H1 (cell line): Measurements from ENCODE around the gene PIF1. TPM values are rescaled to one million over a fixed set of nuclear protein-coding genes. Genes with fewer than 3 reads are reported as not detected.

ENCODE experiments used
- CTCF ChIA-PET: fragments of 300-600 bp; sonication (Branson Sonifier 250); formaldehyde crosslinking; loops from one replicate; lab custom pipeline; 2021; ENCODE audit not compliant: partially characterized antibody; lab: Charles Lee
- POLR2A ChIA-PET: fragments of 300-600 bp; sonication (Branson Sonifier 250); formaldehyde crosslinking; loops from one replicate; lab custom pipeline; 2021; ENCODE audit warnings: inconsistent platforms; ENCODE audit not compliant: partially characterized antibody; lab: Charles Lee
- DNase-seq, 2 experiments: peaks; one replicate each; pipeline versions ENCODE4 v3.0.0 to v3.0.0-alpha.2; 2010 to 2022; ENCODE audit warnings: low spot score in 2 of 2, low read depth in 1 of 2, mixed read lengths in 1 of 2
- FAIRE-seq: peaks from 2 replicates; lab custom pipeline; 2011; peaks lifted over from hg19 to GRCh38; lab: Jason Lieb, UNC
- H2AFZ ChIP-seq: 2 replicates; pipeline ENCODE4 v1.8.1; 2012; ENCODE audit warnings: low read length, inconsistent platforms
- H2AK5ac ChIP-seq: 2 replicates; pipeline ENCODE4 v1.6.1; 2013; ENCODE audit warnings: low read depth, low read length
- H2BK120ac ChIP-seq: replicated peaks from 2 replicates; pipeline ENCODE3; 2013; ENCODE audit warnings: low read depth, low read length, inconsistent platforms
- H2BK12ac ChIP-seq: 2 replicates; pipeline ENCODE4 v1.6.1; 2013; ENCODE audit warnings: low read depth, low read length
- H2BK15ac ChIP-seq: 2 replicates; pipeline ENCODE4 v1.6.1; 2013; ENCODE audit warnings: low read length
- H2BK20ac ChIP-seq: 2 replicates; pipeline ENCODE4 v1.6.1; 2013; ENCODE audit warnings: low read length
- H2BK5ac ChIP-seq: 2 replicates; pipeline ENCODE4 v1.6.1; 2013; ENCODE audit warnings: low read depth, low read length
- H3K14ac ChIP-seq: 2 replicates; pipeline ENCODE4 v1.6.1; 2013; ENCODE audit warnings: inconsistent platforms; ENCODE audit not compliant: insufficient read length
- H3K18ac ChIP-seq: 2 replicates; pipeline ENCODE4 v1.6.1; 2013; ENCODE audit warnings: low read length; ENCODE audit errors: extremely low read depth
- H3K23ac ChIP-seq: 2 replicates; pipeline ENCODE4 v1.6.1; 2013; ENCODE audit warnings: inconsistent platforms; ENCODE audit not compliant: insufficient read length
- H3K23me2 ChIP-seq: 2 replicates; pipeline ENCODE4 v1.6.1; 2013; ENCODE audit warnings: low read depth, low read length
- H3K27ac ChIP-seq: 2 replicates; pipeline ENCODE4 v1.6.1; 2011; ENCODE audit warnings: low read depth, low read length, inconsistent platforms
- H3K27me3 ChIP-seq, 4 experiments: replicated peaks in 1 of 4; 1 replicate in 1 of 4; 2 replicates in 3 of 4; pipeline versions ENCODE4 v1.6.1 to v1.8.1; 2011 to 2013; ENCODE audit warnings: low read length in 3 of 4, mild to moderate bottlenecking in 3 of 4, inconsistent platforms in 2 of 4, mixed read lengths in 2 of 4, moderate library complexity in 1 of 4; ENCODE audit not compliant: control insufficient read depth in 3 of 4, insufficient read depth in 3 of 4; ENCODE audit errors: extremely low read depth in 1 of 4
- H3K36me3 ChIP-seq, 4 experiments: 2 replicates each; pipeline versions ENCODE4 v1.6.1 to v1.8.1; 2011 to 2013; ENCODE audit warnings: mild to moderate bottlenecking in 4 of 4, low read length in 3 of 4, moderate library complexity in 2 of 4, control low read depth in 1 of 4, inconsistent platforms in 1 of 4; ENCODE audit not compliant: insufficient read depth in 4 of 4, control insufficient read depth in 2 of 4
- H3K4ac ChIP-seq: replicated peaks from 2 replicates; pipeline ENCODE3; 2013; ENCODE audit warnings: low read length, low read depth, mixed read lengths, inconsistent platforms; ENCODE audit not compliant: insufficient read length
- H3K4me1 ChIP-seq, 4 experiments: replicated peaks in 1 of 4; 1 replicate in 1 of 4; 2 replicates in 3 of 4; pipeline versions ENCODE4 v1.6.1 to v1.8.1; 2011 to 2013; ENCODE audit warnings: low read length in 3 of 4, inconsistent platforms in 2 of 4, mixed read lengths in 1 of 4; ENCODE audit not compliant: insufficient read depth in 4 of 4, control insufficient read depth in 3 of 4
- H3K4me2 ChIP-seq, 2 experiments: 2 replicates each; pipeline versions ENCODE4 v1.6.1 to v1.8.1; 2011 to 2013; ENCODE audit warnings: low read depth in 2 of 2, low read length in 2 of 2, control low read depth in 1 of 2, inconsistent platforms in 1 of 2, mild to moderate bottlenecking in 1 of 2; ENCODE audit not compliant: insufficient read depth in 1 of 2
- H3K4me3 ChIP-seq, 4 experiments: fragments of 200-600, 300-600 bp in 1 of 4; sonication (generic), shearing (Covaris generic), sonication (Bioruptor Twin) in 1 of 4; 2 replicates each; pipeline versions ENCODE4 v1.5.1 to v1.8.1; 2011 to 2016; ENCODE audit warnings: low read length in 4 of 4, low read depth in 3 of 4, control low read depth in 2 of 4, inconsistent platforms in 2 of 4, mild to moderate bottlenecking in 2 of 4, mixed read lengths in 1 of 4, moderate library complexity in 1 of 4; ENCODE audit not compliant: insufficient read depth in 2 of 4; ENCODE audit errors: extremely low read depth in 1 of 4
- H3K56ac ChIP-seq: replicated peaks from 2 replicates; pipeline ENCODE3; 2013; ENCODE audit warnings: low read depth, mild to moderate bottlenecking, mixed read lengths, low read length, inconsistent platforms; ENCODE audit not compliant: insufficient read length
- H3K79me1 ChIP-seq: 2 replicates; pipeline ENCODE4 v1.6.1; 2013; ENCODE audit warnings: low read depth, low read length, control low read depth
- H3K79me2 ChIP-seq, 2 experiments: 2 replicates each; pipeline versions ENCODE4 v1.6.1 to v1.8.1; 2012 to 2013; ENCODE audit warnings: low read length in 2 of 2, mild to moderate bottlenecking in 2 of 2, inconsistent platforms in 1 of 2; ENCODE audit not compliant: insufficient read depth in 2 of 2, control insufficient read depth in 1 of 2
- H3K9ac ChIP-seq, 4 experiments: replicated peaks in 1 of 4; 1 replicate in 1 of 4; 2 replicates in 3 of 4; pipeline versions ENCODE4 v1.6.1 to v1.8.1; 2011 to 2013; ENCODE audit warnings: low read depth in 3 of 4, low read length in 3 of 4, control low read depth in 2 of 4, mild to moderate bottlenecking in 2 of 4, moderate library complexity in 2 of 4, inconsistent platforms in 1 of 4; ENCODE audit errors: extremely low read depth in 1 of 4
- H3K9me3 ChIP-seq, 2 experiments: 2 replicates each; pipeline versions ENCODE4 v1.6.1 to v1.8.1; 2012 to 2013; ENCODE audit warnings: mild to moderate bottlenecking in 2 of 2, moderate library complexity in 2 of 2, control low read depth in 1 of 2, inconsistent platforms in 1 of 2, low read depth in 1 of 2, low read length in 1 of 2, mixed read lengths in 1 of 2; ENCODE audit not compliant: insufficient read depth in 2 of 2
- H4K20me1 ChIP-seq, 2 experiments: replicated peaks in 1 of 2; 2 replicates each; pipeline versions ENCODE3 to v1.8.1; 2011 to 2013; ENCODE audit warnings: inconsistent platforms in 2 of 2, low read length in 2 of 2, mild to moderate bottlenecking in 1 of 2; ENCODE audit not compliant: insufficient read depth in 2 of 2, control insufficient read depth in 1 of 2
- H4K5ac ChIP-seq: 2 replicates; pipeline ENCODE4 v1.6.1; 2013; ENCODE audit warnings: low read length, low read depth, mixed read lengths, inconsistent platforms; ENCODE audit not compliant: insufficient read length
- H4K8ac ChIP-seq: 2 replicates; pipeline ENCODE4 v1.8.0; 2013; ENCODE audit warnings: mild to moderate bottlenecking, moderate library complexity, low read length, inconsistent platforms; ENCODE audit not compliant: insufficient read depth; ENCODE audit errors: extremely low read depth
- H4K91ac ChIP-seq: replicated peaks from 2 replicates; pipeline ENCODE3; 2013; ENCODE audit warnings: low read length, mixed read lengths, inconsistent platforms; ENCODE audit not compliant: insufficient read length
- CTCF ChIP-seq, 3 experiments: IDR thresholded peaks; 1 replicate in 2 of 3; 2 replicates in 1 of 3; pipeline versions ENCODE4 v1.5.1 to v1.6.1; 2011; ENCODE audit warnings: low read length in 3 of 3, mild to moderate bottlenecking in 3 of 3, inconsistent platforms in 2 of 3, low read depth in 1 of 3, moderate library complexity in 1 of 3; ENCODE audit not compliant: insufficient read depth in 1 of 3; ENCODE audit errors: control extremely low read depth in 1 of 3
- EZH2 ChIP-seq: fragments of 200-600 bp; sonication (generic); IDR thresholded peaks from 2 replicates; pipeline ENCODE4 v1.7.1; 2012; ENCODE audit warnings: low read depth, mild to moderate bottlenecking, moderate library complexity, low read length, inconsistent platforms; ENCODE audit not compliant: severe bottlenecking
- HDAC6 ChIP-seq: IDR thresholded peaks from one replicate; pipeline ENCODE4 v1.7.1; 2012; ENCODE audit warnings: low read depth, mild to moderate bottlenecking, inconsistent platforms, low read length, moderate library complexity
- RNF2 ChIP-seq: fragments of 200-900, 300-1000 bp; sonication (generic); IDR thresholded peaks from 2 replicates; pipeline ENCODE4 v1.7.1; 2016; ENCODE audit warnings: borderline replicate concordance, low read depth, mild to moderate bottlenecking, antibody characterized with exemption, low read length; ENCODE audit not compliant: poor library complexity, severe bottlenecking; ENCODE audit errors: missing control alignments
- SAP30 ChIP-seq: fragments of 300-600 bp; sonication (generic); IDR thresholded peaks from 2 replicates; pipeline ENCODE4 v1.7.1; 2012; ENCODE audit warnings: low read length, moderate library complexity, mild to moderate bottlenecking, inconsistent platforms; ENCODE audit not compliant: insufficient read depth, insufficient replicate concordance
- TCF12 ChIP-seq: IDR thresholded peaks from 2 replicates; pipeline ENCODE4 v1.6.1; 2011; ENCODE audit warnings: low read depth, mild to moderate bottlenecking, low read length
- WGBS, 2 experiments: shearing (Covaris generic) in 1 of 2; methylation state at CpG; one replicate each; pipeline versions ENCODE4 v1.1.6 to v1.1.7; 2013 to 2015; ENCODE audit warnings: low lambda C conversion rate in 2 of 2, mixed read lengths in 2 of 2, inconsistent platforms in 1 of 2, low coverage in 1 of 2, missing lambda C conversion rate in 1 of 2; ENCODE audit not compliant: insufficient replicate concordance in 2 of 2, insufficient coverage in 1 of 2, insufficient read length in 1 of 2; ENCODE audit errors: extremely low coverage in 1 of 2, missing lambda C conversion rate in 1 of 2; 5-methylcytosine and 5-hydroxymethylcytosine counted together
- polyA plus RNA-seq, 7 experiments: library from polyadenylated mRNA; depleted of rRNA in 3 of 7; stranded (reverse) in 5 of 7; unstranded in 2 of 7; fragments of >200 nt in 5 of 7; fragments of 200-250 nt in 2 of 7; gene quantifications; 1 replicate in 5 of 7; 2 replicates in 1 of 7; 4 replicates in 1 of 7; pipeline versions ENCODE4 v1.2.1 to v1.2.3, GENCODE V29; 2011 to 2013; ENCODE audit warnings: missing spikeins in 2 of 7, mixed read lengths in 2 of 7
- total RNA-seq: library from RNA; stranded (reverse); fragmentation: NEBNext Ultra II Directional; extraction: Animal tissue kit (Norgen Biotek cat#: 25700); gene quantifications from 2 replicates; pipeline ENCODE4 v1.2.1, GENCODE V29; 2021

Gene PIF1
- total and polyA plus RNA-seq, 2 of the 8 experiments (the other 6 are each of a cell fraction or from before 2014, with no cell fraction given): 73.3 to 138 TPM

- no peak overlapping the region for H2BK15ac ChIP-seq
- no peak overlapping the region for H3K4ac ChIP-seq
- H3K23ac ChIP-seq: no peak overlapping the region
- H4K20me1 ChIP-seq: peaks cover under 1 to 2% of the 10 kb centered on the region in 2 experiments
- peak overlapping the region; percentile 97; the same call in 1 of the 2 replicates for H2AK5ac ChIP-seq
- no peaks in the 10 kb centered on the region for H3K9me3 ChIP-seq
- no peak overlapping the region for H3K9ac ChIP-seq
- no peak for FAIRE-seq
- H3K4me3 ChIP-seq: no peak overlapping the region
- H3K36me3 ChIP-seq: no peaks in the 10 kb centered on the region
- H3K27ac ChIP-seq: no peak overlapping the region
- no peak overlapping the region for H2BK120ac ChIP-seq
- H2BK20ac ChIP-seq: no peak overlapping the region
- no peak overlapping the region for H4K91ac ChIP-seq
- no peak overlapping the region for H4K5ac ChIP-seq
- ChIA-PET POLR2A (interaction anchor here (1.0 to 17.0 kb wide), 4 partner anchors 9 to 23 kb away, joined by 3 to 381 read pairs (median 4); no protein-coding TSS in a partner anchor), CTCF (interaction anchor here (0.6 to 5.7 kb wide), 10 partner anchors 28 to 151 kb away, joined by 3 to 53 read pairs (median 4); no protein-coding TSS in a partner anchor)
- no peak overlapping the region for H4K8ac ChIP-seq
- H3K56ac ChIP-seq: no peak overlapping the region
- no peak overlapping the region for H2BK12ac ChIP-seq
- H3K79me2 ChIP-seq: peaks cover 0 to 6% of the 10 kb centered on the region in 2 experiments; a peak in 2 of 4 replicates
- peaks cover 2% of the 10 kb centered on the region for H3K79me1 ChIP-seq
- peaks cover 10% of the 10 kb centered on the region for H3K23me2 ChIP-seq
- H3K4me2 ChIP-seq: no peak overlapping the region
- H3K4me1 ChIP-seq: peaks cover 0 to 9% (median 4%) of the 10 kb centered on the region in 4 experiments; a peak in 5 of 7 replicates
- no peaks in the 10 kb centered on the region for H3K27me3 ChIP-seq
- no peak overlapping the region for H2BK5ac ChIP-seq
- H3K18ac ChIP-seq: no peak overlapping the region
- no peak for DNase-seq
- WGBS, 2 experiments: 100% methylated on average over 1 of the region's 1 CpG; no CpG with 5 or more reads in 1 of the 2 experiments
- no peak overlapping the region for H3K14ac ChIP-seq
- no peak overlapping the region for H2AFZ ChIP-seq
- TF ChIP-seq EZH2: no peak
- TF ChIP-seq TCF12: no peak
- no peak for TF ChIP-seq HDAC6
- no peak for TF ChIP-seq SAP30
- TF ChIP-seq RNF2: no peak
- no peak for TF ChIP-seq CTCF (IDR thresholded peaks at IDR 0.05; ENCODE audit: control extremely low read depth in 1 of 3, insufficient read depth in 1 of 3, low read depth in 1 of 3, low read length in 3 of 3)
These were observed 12.1 kb upstream of the PIF1 start for GRCh38 chr15:64837502-64837901.
